CD4-positive, alpha-beta T cell treated with Interferon alpha-2 for 1 hour (primary cell): ENCODE measurements around the gene NSD1.
"Not testable (repeated sequence)": the region's sequence is repeated elsewhere in the genome, so short reads cannot be mapped to it uniquely, and the experiment has no call there.

ENCODE experiments used
- DNase-seq, 2 donors: peaks; one replicate each; pipeline ENCODE4 v3.0.0-alpha.2; 2020 to 2022

The NSD1 gene

DNA sequence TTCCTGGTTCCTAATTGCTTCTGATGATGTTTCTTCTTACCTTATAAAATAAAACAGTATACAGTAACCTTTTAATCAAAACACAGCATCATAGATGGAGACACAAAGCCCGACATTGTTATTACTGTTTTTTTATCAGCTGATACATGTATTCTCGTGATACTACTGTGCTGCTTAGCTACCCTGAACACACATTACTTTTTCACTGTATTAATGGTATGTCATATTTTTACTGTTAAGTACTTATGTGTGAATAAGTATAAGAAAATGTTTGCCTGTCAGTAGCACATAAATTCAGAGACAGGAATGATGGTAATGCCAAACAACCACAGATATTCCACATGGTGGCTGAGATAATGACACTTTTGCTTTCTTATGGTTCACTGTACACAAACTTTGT, 101.3 kb downstream of the NSD1 start:
- no peak for DNase-seq

DNA sequence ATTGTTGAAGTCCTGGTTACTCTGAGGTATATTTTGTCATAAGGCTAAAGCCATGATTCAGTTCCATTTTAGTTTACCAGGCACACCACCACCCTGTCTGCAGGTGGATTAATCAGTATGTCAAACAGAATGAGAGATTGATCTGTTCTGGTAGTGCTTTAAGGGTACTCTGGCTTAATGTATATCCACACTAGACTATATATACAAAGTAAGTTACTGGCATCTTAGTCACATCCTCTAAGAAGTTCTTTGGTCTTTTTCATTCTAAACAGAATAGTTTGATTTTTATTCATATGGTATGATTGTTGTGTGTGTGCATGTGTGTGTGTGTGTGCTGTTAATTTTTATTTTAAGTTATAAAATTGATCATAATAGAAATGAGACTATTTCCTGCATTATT, 108.2 kb downstream of the NSD1 start:
- no peak for DNase-seq

DNA sequence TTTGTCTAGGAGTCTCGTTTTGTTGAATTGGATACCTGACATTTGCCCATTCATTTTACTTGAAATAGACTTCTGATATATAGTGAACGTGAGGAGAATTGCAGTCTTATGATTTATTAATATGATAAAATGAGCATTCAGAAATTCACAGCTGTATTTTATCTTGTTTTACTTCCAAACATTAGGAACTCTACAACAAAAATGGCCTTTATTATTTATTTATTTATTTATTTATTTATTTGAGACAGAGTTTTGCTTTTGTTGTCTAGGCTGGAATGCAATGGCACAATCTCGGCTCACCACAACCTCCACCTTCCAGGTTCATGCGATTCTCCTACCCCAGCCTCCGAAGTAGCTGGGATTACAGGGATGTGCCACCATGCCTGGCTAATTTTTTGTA, 108.7 kb downstream of the NSD1 start:
- DNase-seq = no peak

DNA sequence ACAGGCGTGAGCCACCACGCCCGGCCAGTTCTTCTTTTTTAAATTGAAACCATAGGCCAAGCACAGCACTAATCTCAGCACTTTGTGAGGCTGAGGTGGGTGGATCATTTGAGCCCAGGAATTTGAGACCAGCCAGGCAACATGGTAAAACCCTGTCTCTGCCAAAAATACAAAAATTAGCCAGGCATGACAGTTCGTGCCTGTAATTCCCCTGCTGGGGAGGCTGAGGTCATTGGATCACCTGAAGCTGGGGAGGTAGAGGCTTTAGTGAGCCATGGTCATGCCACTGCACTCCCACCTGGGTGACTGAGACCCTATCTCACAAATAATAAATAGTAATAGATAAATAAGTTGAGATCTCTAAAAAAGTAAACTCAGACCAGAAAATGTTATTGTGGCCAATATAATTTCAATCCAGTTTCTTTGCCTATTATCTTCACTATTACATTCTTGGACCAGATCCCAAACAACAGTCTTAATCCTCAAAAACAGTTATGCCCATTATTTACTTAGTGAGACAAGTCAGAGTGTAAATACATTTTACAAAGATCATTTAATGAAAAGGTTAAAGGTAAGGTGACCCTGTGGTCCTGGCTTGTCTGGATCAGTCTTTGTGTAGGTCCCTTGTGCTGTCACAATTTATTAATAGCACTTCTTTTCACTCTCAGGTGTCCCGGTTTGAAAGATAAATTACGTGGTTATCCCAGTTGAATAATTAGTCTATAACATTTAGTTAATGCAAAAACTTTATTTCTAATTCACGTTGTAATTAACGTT, 116.4 kb downstream of the NSD1 start:
- no peak for DNase-seq

DNA sequence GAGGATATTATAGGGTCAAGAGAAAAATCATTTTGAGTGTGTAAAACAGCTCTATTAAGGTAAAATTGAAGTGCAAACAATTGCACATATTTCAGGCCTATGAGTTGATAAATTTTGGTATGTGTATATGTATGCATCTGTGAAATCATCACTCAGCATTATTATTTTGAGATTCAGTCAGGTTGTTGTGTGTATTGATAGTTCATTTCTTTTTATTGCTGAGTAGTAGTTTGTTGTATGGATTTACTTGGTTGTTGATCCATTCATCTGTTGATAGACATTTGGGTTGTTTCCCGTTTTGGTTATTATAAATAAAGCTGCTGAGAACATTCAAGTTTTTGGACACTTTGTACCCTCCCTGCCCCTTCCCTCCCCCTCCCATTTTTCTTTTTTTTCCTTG, 119.7 kb downstream of the NSD1 start:
- DNase-seq = no peak

DNA sequence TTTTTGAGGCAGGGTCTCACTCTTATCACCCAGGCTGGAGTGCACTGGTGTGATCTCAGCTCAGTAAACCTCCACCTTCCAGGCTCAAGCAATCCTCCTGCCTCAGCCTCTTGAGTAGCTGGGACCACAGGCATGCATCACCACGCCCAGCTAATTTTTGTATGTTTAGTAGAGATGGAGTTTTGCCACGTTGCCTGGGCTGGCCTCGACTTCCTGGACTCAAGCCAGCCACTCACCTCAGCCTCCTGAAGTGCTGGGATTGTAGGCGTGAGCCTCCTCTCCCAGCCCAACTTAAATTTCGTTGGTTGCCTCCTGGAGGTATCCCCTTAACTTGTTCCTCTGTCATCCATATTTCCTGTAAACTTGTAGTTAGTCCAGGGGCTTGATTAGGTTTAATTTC, 122.7 kb downstream of the NSD1 start:
- no peak for DNase-seq

DNA sequence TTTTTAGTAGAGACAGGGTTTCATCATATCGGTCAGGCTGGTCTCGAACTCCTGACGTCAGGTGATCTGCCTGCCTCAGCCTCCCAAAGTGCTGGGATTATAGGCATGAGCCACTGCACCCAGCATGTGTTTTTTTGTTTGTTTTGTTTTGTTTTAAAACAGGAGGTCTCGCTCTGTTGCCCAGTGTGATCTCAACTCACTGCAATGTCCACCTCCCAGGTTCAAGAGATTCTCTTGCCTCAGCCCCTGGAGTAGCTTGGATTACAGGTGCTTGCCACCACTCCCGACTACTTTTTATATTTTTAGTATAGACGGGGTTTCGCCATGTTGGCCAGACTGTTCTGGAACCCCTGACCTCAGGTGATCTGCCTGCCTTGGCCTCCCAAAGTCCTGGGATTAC, 125.1 kb downstream of the NSD1 start:
- not testable (repeated sequence) for DNase-seq

DNA sequence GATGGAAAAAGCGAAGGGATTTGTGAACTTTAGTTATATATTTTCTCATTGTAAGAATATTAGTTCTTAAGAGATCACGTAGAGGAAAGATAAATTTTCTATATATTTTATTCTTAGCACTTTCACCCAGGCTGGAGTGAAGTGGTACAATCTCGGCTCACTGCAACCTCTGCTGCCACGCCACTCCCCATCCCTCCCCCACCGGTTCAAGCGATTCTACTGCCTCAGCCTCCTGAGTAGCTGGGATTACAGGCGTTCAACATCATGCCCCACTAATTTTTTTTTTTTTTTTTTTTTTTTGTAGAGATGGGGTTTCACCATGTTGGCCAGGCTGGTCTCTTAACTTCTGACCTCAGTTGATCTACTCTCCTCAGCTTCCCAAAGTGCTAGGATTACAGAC, 127.4 kb downstream of the NSD1 start:
- no peak for DNase-seq

DNA sequence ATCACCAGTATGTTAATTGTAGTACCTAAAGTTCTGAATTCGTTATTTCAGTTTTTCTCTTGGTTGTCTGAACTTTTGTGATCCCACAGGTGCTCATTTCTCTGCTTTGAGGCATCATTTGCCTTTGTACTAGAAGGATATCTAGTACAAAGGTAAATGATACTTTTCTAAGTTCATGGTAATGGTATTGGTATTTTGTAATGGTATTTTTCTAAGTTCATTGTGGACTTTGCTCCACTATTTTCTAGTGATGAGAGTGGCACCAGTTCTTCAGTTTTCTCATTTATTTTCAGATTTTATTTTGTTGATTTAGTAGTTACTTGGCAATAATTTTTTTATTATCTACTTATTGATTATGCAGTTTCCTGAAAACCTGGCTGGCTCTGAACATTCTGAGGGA, 127.9 kb downstream of the NSD1 start:
- no peak for DNase-seq

DNA sequence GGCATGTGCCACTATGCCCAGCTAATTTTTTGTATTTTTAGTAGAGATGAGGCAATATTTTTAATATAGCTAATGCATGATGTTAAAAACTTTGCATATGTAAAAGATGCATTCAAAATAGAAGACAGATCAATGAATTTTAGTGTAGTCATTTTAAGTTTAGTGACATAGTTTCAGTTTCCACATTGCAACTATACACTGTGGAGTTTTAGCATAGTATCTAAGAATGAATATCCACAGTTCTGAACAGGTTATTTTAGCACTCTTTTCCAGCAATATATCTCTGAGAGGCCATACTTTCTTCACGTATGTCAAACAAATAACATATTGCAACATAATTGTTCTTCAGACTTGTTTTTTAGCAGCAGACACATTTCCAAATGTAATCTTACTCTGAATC, 130.6 kb downstream of the NSD1 start:
- no peak for DNase-seq

DNA sequence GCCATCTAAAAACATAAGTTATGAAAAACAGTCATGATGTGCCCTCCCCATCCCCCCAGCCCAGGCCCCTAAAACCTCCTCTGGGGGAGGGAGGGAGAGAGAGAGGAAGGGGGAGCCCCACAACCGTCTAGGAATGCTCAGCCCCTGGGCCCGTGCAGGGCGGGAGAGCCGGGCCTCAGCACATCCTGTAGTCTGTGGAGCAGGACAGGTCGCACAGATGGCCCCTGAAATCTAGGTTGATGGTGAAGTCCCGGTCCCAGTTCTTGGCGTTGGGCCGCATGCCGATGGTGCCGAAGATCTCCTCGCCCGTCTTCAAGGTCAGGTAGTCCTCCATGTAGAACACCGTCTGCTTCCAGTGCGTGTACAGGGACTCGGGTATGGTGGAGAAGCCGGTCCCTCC, 131.8 kb downstream of the NSD1 start:
- DNase-seq = no peak

DNA sequence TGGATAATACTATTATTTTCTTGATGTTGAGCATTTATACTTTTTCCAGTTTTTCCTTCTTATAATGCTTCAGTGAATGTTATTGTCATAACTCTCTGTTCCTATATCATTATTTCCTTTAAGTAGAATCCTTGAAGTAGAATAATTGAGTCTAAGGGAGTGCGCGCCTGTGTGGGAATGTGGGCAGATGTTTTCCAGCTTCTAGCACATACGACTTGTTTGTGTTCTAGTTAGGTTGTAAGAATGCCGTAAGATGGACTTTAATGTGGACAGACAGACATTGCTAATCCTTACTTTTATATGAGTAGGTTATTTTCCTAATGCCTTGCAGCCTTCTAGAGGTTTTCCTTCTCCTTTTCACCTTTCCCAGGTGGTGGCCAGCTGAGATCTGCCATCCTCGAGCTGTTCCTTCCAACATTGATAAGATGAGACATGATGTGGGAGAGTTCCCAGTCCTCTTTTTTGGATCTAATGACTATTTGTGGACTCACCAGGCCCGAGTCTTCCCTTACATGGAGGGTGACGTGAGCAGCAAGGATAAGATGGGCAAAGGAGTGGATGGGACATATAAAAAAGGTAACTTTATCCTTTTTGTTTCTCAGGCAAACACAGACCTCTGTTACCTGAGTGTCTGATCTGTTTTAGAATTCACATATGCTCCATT, 135.8 kb downstream of the NSD1 start:
- DNase-seq = no peak

DNA sequence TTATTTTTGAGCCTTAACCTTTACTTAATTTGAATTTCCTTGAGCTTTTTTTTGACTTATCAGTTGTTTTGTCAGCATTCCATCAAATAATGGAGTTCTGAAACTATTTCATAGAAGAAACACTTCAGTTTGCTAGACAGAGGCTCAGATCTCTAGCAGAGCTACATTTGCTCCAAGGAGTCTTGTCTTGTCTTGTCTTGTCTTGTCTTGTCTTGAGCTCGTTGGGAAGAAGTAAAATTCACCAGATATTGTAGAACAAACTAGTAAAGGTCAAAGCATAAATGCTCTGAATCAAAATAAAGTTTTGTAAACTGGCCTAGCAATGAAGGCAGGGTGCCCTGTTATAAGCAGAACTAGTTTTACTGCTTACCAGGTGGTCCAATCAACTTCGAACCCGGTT, 136.4 kb downstream of the NSD1 start:
- DNase-seq = no peak

DNA sequence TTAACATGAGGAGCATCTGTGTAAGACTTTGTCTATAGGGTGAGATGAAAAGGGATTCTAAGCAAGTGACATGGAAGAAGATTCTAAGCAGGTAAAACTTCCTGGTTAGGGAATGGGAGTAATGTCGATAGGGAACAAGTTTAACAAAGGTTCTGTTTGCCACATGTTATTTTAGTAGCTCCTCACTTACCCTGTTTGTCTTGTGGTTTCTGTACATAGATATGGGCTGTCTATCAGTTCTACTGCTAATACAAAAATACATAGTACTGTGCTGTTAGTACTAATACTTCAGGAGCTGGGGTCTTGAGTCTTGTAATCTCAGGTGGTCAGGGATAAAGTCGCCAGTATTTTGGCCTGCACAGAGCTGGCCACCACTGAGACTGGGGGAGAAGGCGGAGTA, 137.1 kb downstream of the NSD1 start:
- DNase-seq = no peak

DNA sequence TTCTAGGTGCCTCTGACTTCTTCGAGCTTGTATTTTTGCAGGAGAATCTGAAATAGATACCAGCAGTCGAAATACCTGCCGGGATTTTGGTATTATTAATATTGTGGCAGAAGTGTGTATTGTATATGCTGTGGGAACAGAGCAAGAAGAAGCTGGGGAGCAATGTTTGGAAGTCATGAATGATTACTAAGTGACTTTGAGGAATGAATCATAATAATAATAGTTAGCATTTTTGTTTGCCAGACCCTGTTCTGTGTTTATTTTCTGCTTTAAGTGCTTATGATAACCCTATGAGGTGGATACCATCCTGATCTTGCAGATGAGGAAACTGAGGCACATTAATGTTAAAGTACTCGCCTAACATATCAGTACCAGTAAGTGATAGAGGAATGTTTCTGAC, 137.5 kb downstream of the NSD1 start:
- DNase-seq = no peak

DNA sequence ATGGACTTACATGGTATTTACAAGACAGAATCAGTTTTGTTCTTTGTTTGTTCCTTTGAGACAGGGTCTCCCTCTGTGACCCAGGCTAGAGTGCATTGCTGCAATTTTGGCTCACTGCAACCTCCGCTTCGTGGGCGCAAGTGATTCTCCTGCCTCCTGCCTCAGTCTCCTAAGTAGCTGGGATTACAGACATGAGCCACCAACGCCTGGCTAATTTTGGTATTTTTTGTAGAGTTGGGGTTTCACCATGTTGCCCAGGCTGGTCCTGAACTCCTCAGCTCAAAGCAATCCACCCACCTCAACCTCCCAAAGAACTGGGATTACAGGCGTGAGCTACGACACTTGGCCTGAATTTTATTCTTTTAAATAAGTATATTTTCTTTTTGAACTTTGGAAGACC, 142.3 kb downstream of the NSD1 start:
- DNase-seq = no peak

DNA sequence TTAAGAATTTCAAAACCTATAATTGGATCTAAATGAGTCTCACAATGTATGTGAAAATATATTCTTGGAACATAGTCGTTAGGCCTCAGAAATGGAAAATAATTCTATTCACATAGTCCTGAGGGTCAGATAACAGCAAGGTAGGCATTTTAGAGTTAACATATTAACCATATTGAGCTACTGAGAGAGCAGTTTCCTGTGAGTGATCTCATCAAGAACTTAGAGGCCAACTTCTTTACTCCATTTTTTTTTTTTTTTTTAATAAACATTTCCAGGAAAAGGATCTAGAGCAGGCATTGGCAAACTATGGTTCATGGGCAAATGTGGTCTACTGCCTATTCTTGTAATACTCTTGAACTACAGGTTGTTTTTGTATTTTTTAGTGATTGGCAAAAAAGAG, 143.3 kb downstream of the NSD1 start:
- no peak for DNase-seq

DNA sequence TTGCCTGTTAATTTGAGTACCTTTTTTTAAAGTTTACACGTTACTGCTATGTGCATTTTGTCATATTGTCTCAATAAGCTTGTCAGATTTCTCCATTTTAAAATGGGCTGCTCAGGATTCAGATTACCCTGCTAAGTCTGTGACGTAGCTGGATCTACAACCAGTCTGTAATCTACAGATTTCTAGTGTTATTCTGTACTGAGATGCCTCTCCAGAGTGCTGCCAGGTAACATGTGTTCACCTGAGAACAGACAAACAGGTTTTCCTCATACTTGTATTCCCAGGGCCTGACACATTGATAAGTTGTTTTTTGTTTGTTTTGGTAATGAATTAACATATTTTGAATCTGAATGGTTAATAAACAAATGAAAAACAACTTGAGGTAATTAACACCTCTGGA, 154.6 kb downstream of the NSD1 start:
- DNase-seq = no peak

DNA sequence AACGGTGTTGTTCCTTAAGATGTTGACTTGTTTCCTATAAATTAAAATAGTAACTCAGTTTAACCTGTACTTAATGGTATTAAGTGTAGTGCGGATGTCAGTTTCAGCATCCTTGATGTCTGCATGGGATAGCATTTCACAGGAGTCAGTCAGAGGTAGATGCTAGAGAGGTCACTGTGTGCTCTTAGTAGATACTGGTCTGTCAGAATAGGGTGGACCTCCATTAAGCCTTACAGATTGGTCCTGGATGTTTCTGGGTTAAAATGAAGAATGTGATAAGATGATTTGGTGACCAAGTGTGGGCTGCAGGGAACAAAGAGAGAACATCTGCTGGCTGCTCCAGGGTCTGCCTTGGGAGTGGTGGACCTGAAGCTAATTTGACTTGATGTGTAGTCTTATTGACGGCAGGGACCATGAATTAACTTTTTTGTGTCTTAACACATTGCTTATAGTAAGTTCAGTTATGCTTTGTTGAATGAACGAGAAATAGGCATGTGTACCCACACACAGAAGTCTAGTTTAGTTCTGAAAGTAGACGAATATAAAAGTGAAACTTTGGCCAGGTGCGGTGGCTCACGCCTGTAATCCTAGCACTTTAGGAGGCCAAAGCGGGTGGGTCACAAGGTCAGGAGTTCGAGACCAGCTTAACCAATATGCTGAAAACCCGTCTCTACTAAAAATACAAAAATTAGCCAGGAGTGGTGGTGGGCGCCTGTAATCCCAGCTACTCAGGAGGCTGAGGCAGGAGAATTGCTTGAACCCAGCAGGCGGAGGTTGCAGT, 157.4 kb downstream of the NSD1 start:
- DNase-seq = no peak

DNA sequence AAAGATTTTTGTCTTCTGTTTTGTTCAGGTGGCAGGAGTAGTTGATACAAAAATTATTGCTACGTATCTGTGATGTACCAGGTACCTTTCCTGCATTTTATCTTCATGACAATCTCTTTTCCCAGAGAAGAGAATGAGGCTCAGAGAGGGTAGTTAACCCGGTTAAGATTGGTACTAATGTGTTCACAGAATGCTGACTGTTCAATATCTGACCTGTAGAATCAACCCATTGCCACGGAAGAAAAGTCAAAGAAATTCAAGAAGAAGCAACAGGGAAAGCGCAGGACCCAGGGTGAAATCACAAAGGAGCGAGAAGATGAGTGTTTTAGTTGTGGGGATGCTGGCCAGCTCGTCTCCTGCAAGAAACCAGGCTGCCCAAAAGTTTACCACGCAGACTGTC, 158.2 kb downstream of the NSD1 start:
- no peak for DNase-seq

DNA sequence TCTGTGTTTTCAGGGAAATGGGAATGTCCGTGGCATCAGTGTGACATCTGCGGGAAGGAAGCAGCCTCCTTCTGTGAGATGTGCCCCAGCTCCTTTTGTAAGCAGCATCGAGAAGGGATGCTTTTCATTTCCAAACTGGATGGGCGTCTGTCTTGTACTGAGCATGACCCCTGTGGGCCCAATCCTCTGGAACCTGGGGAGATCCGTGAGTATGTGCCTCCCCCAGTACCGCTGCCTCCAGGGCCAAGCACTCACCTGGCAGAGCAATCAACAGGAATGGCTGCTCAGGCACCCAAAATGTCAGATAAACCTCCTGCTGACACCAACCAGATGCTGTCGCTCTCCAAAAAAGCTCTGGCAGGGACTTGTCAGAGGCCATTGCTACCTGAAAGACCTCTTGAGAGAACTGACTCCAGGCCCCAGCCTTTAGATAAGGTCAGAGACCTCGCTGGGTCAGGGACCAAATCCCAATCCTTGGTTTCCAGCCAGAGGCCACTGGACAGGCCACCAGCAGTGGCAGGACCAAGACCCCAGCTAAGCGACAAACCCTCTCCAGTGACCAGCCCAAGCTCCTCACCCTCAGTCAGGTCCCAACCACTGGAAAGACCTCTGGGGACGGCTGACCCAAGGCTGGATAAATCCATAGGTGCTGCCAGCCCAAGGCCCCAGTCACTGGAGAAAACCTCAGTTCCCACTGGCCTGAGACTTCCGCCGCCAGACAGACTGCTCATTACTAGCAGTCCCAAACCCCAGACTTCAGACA, 160.4 kb downstream of the NSD1 start:
- no peak for DNase-seq

DNA sequence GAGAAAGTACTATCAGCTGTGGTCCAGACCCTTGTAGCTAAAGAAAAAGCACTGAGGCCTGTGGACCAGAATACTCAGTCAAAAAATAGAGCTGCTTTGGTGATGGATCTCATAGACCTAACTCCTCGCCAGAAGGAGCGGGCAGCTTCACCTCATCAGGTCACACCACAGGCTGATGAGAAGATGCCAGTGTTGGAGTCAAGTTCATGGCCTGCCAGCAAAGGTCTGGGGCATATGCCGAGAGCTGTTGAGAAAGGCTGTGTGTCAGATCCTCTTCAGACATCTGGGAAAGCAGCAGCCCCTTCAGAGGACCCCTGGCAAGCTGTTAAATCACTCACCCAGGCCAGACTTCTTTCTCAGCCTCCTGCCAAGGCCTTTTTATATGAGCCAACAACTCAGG, 161.1 kb downstream of the NSD1 start:
- no peak for DNase-seq

DNA sequence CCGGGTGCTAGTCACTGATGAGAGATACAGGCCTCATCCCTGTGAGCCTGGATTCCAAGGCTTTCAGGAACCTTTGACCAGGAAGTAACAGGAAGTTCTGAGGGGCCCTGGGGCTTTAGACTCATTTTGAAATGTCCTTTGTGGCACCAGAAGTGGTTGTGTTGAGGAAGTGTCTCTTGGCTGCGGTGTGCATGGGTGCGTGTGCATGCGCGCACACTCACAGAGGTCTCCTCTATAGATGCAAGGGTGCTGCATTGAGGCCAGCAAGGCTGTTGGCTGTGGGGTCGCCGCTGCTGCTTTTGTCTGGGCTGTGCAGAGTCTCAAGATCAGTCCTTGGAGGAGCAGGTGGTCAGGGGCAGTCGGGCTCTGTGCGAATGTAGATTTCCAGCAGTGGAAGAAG, 162.4 kb downstream of the NSD1 start:
- DNase-seq = no peak
